Glomerular visceral epithelial cell (primary cell): ENCODE results near the gene PBOV1.

Source experiments
- DNase-seq: peaks from one replicate; pipeline ENCODE4 v3.0.0-alpha.2; 2016; ENCODE audit errors: extremely low spot score

PBOV1 gene

DNA sequence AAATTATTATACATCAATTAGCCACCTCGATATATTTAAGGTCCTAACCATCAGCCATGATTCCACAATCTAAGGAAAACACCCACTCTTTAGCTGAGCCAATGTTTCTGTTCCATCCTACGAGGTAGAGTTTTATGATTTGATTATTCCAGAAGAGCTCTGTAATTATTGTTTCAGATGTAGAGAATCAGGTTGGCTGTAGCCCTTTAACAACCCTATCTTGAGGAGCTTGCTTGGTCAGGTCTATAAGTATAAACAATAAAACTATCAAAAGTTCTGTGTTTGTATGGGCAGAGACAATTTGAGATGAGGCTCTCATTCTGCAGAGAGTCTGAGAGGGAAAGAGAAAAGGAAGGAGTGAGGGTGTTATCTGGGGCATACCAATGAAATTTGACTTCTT is at the start of gene PBOV1:
Gene PBOV1, minus strand, starts transcription at position 43 of the 400 bp plus-strand sequence. CDS start 96 bp downstream, outside the sequence.
- no peak for DNase-seq

DNA sequence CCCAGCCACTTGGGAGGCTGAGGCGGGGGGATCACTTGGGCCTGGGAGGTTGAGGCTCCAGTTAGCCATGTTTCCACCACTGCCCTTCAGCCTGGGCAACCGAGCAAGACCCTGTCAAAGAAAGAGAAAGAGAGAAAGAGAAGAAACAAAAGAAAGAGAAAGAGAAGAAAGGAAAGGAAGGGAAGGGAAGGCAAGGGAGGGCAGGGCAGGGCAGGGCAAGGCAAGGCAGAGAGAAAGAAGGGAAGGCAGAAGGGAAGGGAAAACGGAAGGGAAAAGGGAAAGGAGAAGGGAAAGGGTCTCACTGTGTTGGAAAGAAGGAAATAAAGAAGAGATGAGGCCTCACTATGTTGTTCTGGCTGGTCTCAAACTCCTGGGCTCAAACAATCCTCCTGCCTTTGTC is 47.8 kb upstream of the PBOV1 start:
- no peak for DNase-seq

DNA sequence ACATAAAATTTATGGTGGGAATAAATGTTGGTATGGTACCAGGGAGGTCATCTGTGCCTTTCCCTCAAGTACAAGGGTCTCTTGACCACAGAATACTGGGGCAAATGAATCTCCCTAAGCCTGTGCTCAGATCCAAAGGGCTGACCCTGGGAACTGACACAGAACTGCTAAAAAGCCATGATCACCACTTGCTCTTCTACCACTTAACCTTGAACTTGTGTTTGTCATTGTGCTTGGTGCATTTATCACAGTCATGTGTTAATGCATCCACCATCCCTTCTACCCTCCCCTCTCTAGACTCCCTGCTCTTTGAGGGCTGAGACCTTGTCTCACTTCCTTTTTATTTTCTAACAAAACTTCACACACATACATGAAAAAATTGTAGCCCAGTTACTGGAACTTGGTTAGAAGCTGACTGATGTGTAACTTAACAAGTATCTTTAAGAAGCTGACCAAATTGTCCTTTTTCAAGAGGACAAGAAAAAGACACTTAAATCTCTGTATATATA is 46.1 kb upstream of the PBOV1 start:
- no peak for DNase-seq

- DNase-seq: no peak
Measured at GRCh38 chr6:138263963-138264362, 45.7 kb upstream of the PBOV1 start.

- DNase-seq: no peak
Measured at GRCh38 chr6:138261116-138261780, 43.0 kb upstream of the PBOV1 start.

- DNase-seq: no peak
Measured at GRCh38 chr6:138258991-138259390, 40.7 kb upstream of the PBOV1 start.

- DNase-seq: no peak
Measured at GRCh38 chr6:138258197-138258596, 39.9 kb upstream of the PBOV1 start.

DNA sequence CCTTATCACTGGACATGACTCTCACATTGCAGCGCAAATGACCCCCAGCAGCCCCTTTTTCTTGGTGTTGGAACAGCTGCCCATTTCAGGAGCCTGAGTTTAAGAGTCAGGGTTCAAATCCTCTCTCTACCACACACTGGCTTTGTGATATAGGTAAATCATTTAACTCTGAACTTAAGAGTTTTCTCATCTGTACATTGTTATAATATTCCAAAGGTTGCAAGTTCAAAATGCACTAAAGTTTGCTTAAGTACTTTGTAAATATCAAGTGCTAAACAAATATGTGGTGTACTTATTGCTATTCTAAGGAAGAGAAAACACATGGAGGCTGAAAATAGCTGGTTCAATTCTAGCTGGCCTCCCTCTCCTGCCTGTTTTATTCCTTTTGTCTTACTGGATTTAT is 39.3 kb upstream of the PBOV1 start:
- DNase-seq: no peak

GRCh38 chr6:138255443-138255842 is 37.2 kb upstream of the PBOV1 start:
- DNase-seq: no peak

GRCh38 chr6:138253731-138254130 is 35.4 kb upstream of the PBOV1 start:
- no peak for DNase-seq

DNA sequence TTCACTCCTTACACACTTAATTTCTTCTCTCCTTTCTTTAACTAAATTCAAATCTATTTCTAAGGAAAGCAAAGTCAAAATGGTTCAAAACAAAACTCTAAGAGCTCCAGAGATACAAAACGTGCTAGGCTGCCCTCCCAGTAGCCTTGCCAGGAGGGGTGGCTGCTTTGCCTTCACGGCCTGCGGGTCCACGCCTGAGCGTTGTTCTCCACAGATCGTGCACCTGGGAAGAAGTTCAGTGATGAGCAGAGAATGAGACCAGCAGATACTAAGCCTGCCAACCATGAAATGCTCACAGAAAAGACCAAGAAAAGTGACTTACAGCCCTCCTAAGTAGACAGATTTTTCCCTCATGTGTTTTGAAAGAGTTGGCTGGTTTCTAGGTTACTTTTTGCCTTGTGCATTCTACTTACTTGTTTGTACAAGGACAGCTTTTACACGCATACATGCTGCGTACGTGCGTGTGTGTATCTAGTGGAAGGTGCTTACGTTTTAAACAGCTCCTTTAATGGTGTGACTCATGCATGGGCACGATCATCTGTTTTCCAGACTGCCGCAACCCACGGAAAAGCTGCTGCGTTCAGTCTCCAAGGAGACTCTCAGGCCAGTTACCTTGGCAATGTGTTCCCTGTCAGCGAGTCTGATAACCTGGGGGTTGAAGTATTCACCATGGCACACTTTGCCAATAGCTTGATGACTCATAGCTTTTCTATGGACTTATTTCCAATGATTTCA is 32.4 kb upstream of the PBOV1 start:
- no peak for DNase-seq

GRCh38 chr6:138250053-138250452 is 31.8 kb upstream of the PBOV1 start:
- no peak for DNase-seq

- DNase-seq: no peak
Measured at GRCh38 chr6:138248878-138249277, 30.6 kb upstream of the PBOV1 start.

DNA sequence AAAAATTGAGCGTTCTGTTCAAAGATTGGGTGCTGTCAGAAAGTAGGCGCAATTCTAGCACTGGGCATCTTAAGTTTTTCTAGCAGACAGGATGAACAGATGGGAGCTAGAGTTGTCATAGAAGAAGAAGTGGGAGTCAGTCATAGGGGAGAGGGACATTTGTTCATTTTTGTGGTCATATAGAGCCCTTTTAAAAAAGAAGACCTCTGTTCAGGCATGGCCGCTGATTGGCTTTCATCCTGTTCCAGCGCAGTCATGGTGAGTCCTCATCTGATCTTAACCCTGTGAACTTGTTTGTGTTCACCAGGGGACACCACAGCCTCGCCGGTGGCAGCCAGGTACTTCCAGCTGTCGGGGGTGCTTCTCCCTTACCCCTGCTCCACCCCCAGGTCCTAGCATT is 29.7 kb upstream of the PBOV1 start:
- DNase-seq: no peak

DNA sequence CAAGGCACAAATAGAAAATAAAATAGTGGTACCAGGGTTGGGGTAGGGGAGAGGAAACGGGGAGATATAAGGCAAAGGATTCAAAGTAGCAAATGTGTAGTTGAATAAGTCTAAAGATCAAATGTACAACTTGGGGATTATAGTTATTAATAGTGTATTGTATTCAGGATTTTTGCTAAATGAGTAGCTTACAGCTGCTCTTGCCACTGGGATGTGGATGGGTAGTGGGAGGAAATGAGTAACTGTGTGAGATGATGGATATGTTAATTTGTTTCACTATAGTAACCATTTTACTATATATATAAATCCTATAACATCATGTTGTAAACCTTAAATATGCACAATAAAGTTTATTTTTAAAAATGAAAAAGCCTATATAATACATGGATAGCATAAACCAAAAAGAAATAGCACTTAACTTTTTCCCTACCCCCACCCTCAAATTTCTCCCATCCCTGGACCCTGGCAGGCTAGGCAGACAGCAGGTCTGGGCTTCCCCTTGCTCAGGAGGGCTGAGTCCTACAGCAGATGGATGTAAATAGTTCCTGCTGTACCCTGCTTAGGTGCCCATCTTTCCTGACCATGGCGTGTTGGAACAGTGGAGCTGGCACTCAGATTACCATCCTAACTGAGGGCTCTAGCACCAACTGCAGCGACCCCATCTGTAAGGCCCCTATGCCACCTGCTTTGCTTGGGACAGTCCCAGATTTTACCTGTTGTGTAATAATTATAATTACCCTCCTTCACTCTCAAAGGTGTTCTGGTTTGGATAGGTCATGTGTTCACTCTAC is 28.6 kb upstream of the PBOV1 start:
- DNase-seq: no peak

DNA sequence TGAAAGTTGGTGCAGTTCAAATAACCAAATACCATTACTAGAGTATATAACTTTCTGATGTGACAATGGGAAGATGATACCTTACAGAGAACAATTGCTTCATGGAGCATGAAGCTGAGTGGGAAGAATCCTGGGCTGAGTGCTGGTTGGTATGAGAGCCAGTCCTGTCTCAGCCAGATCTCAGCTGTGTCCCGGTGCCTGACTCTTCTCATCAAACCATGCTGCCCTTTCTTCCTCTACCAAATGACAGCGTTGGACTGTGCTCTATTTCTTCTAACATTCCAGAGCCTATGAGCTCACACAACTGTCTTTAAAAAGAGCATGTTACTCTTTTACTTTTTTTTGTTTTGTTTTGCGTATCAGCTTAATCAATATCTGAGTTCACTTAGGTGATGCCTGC is 27.5 kb upstream of the PBOV1 start:
- no peak for DNase-seq

DNA sequence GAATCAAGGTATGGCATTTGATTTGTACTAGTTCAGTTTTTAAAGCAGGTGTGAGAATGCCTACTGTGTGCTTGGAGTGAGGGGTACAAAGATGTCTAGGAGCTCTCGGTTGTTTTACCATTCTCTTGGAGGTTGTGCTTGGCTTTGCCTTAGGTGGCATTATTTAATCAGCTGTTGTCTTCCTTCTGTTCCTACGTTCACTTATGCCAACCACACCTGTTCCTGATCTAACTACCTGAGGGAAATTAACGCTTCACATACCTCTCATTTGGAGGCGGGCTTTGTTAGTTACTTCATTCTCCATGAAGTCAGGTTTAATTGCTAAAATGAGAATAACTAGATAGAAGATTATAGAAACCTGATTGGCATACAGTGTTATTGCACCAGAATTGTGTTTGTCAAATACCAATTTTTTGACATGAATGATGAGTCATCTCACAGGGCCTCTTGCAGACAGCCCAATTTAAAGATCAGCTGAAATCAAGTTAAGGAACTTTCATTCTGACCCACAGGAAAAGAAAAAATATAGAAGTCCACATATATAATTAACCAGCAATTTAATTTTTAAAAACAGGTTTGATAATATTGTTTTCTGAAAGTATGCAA is 24.8 kb upstream of the PBOV1 start:
- DNase-seq: no peak

- DNase-seq: no peak
Measured at GRCh38 chr6:138241934-138242333, 23.6 kb upstream of the PBOV1 start.

GRCh38 chr6:138241381-138241780 is 23.1 kb upstream of the PBOV1 start:
- DNase-seq: no peak

DNA sequence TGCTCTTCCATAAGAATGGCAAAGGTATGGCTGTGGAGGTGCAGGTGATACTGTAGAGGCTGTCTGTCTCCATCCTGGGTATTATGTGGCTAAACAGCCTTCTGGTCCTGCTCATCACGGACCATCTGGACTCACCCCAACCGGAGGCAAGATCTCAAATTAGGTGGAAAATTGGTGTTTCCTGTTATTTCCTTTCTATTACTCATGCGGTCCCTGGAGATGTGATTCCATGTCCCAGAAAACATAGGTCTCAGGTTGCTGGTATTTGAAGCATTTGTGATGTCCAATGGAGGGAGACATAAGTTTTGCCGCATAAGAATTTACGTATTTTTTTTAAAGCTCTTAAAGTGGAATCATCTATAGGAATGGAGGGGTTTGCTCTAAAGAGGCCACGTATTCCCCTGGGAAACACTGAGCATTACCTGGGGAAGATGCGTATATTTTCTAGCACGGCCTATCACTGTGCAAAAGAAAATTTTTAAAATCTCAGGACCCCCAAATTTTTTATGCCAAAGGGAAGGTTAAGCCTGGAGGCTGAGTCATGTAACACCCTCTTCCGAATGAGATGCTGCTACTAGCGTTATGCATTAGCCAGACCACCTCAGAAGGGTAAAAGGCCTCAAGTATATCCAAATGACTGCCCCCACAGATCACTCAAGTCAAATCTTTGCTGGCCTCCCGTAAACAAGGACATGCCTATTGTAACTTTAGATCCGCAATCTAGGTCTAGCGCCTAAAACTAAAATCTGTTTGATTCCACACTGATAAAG is 22.4 kb upstream of the PBOV1 start:
- DNase-seq: peak; percentile 82

GRCh38 chr6:138239774-138240173 is 21.5 kb upstream of the PBOV1 start:
- DNase-seq: no peak
